ENCODE measurements around the gene MYH11.

The MYH11 gene

DNA sequence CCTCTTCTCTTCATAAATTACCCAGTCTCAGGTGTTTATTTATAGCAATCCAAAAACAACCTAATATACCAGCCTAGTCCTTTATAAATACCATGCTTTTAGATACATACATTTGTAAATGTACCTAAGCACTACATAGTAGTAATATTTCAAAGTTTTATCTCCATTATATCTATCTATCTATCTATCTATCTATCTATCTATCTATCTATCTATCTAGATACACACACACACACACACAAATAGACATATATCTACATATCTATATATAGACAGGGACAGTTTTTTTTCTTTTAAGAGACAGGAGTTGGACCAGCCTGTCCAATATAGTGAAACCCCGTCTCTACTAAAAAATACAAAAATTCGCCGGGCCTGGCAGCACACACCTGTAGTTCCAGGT is 25.7 kb upstream of the MYH11 start:
- Histone ChIP-seq H3K27me3 (no peaks in the 10 kb centered on the region), H3K4me3 (ENCODE audit: low read depth in 1 of 2, low read length in 1 of 2) (no peak overlapping the region), H3K27ac (no peak overlapping the region), H3K36me3 (peaks cover 26% of the 10 kb centered on the region), H3K4me1 (ENCODE audit: control insufficient read depth in 1 of 2, insufficient read depth in 1 of 2, low read depth in 1 of 2, low read length in 1 of 2) (peaks cover 9 to 15% of the 10 kb centered on the region in 2 experiments), H3K9me3 (no peaks in the 10 kb centered on the region)
- no peak for TF ChIP-seq CTCF (IDR thresholded peaks at IDR 0.05)

DNA sequence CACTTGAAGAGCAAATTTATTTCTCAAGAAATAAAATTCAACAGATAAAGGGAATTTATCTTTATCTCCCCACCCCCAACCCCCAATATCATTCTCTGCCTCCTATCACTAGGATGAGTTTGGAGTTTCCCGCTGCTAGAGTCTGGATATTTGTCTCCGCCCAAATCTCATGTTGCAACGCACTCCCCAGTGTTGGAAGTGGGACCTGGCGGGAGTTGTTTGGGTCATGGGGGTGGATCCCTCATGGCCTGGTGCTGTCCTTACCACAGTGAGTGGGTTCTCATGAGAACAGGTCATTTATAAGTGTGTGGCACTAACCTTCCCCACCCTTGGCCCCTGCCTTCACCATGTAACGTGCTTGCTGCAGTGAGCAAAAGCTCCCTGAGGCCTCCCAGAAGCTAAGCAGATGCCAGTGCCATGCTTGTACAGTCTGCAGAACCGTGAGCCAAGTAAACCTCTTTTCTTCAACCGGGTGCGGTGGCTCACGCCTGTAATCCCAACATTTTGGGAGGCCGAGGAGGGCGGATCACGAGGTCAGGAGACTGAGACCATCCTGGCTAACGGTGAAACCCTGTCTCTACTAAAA is 25.1 kb upstream of the MYH11 start:
- no peaks in the 10 kb centered on the region for H3K9me3 ChIP-seq
- peaks cover 6 to 9% of the 10 kb centered on the region in 2 experiments for H3K4me1 ChIP-seq (ENCODE audit: control insufficient read depth in 1 of 2, insufficient read depth in 1 of 2, low read depth in 1 of 2, low read length in 1 of 2)
- no peaks in the 10 kb centered on the region for H3K27me3 ChIP-seq
- H3K36me3 ChIP-seq = peaks cover 32% of the 10 kb centered on the region
- H3K4me3 ChIP-seq (ENCODE audit: low read depth in 1 of 2, low read length in 1 of 2) = no peak overlapping the region
- H3K27ac ChIP-seq = no peak overlapping the region
- no peak for TF ChIP-seq CTCF (IDR thresholded peaks at IDR 0.05)

DNA sequence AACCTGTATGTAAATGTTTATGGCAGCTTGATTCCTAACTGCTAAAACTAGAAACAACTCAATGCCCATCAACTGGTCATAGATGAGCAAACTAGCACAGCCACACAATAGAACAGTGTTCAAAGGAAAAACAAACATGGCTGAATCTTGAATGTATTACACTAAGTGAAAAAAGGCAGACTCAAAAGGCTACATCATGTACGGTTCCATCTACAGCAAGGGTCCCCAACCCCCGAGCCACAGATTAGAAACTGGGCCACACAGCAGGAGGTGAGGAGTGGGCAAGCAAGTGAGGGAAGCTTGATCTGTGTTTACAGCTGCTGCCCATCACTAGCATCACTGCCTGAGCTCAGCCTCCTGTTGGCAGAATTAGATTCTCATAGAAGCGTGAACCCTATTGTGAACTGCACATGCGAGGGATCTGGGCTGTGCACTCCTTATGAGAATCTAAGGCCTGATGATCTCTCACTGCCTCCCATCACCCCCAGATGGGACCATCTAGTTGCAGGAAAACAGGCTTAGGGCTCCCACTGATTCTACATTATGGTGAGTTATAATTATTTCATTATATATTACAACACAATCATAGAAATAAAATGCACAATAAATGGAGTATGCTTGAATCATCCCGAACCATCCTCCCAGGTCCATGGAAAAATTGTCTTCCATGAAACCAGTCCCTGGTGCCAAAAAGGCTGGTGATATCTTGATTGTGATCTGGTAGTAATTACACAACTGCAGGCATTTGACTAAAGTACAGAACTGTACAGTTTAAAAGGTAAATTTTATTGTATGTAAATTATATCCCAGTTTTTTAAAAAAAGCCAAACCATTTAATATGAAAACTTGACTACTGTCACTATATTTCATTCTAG is 23.8 kb upstream of the MYH11 start:
- peaks cover 35% of the 10 kb centered on the region for H3K36me3 ChIP-seq
- H3K4me1 ChIP-seq (ENCODE audit: control insufficient read depth in 1 of 2, insufficient read depth in 1 of 2, low read depth in 1 of 2, low read length in 1 of 2) = peaks cover 6 to 9% of the 10 kb centered on the region in 2 experiments
- no peak overlapping the region for H3K27ac ChIP-seq
- no peaks in the 10 kb centered on the region for H3K9me3 ChIP-seq
- no peak for TF ChIP-seq CTCF (IDR thresholded peaks at IDR 0.05)
- no peak overlapping the region for H3K4me3 ChIP-seq (ENCODE audit: low read depth in 1 of 2, low read length in 1 of 2)
- H3K27me3 ChIP-seq = no peaks in the 10 kb centered on the region

DNA sequence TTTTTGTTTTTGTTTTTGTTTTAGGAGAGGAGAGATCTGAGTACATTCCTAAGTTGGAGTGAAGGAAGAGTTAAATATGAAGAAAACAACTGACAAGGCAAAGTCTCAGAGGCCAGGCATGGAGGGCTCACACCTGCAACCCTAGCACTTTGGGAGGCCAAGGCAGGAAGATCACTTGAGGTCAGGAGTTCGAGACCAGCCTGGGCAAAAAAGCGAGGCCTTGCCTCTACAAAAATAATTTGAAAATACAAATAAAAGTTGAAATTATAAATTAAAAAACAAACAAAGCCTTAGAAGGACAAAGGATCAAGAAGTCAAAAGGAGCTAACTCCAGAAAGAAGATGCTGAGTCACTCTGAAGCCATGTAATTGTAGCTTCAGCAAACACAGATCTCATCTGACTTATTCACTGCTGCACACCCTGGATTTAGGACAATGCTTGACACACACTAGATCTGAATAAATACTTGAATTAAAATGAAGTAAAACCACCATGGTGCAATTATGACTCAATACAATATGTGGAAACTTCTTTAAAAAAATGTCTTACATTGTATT is 22.5 kb upstream of the MYH11 start:
- Histone ChIP-seq H3K27ac (peak overlapping the region; percentile 10), H3K4me3 (ENCODE audit: low read depth in 1 of 2, low read length in 1 of 2) (no peak overlapping the region), H3K36me3 (peaks cover 39% of the 10 kb centered on the region), H3K9me3 (no peaks in the 10 kb centered on the region), H3K4me1 (ENCODE audit: control insufficient read depth in 1 of 2, insufficient read depth in 1 of 2, low read depth in 1 of 2, low read length in 1 of 2) (peaks cover 6 to 9% of the 10 kb centered on the region in 2 experiments), H3K27me3 (no peaks in the 10 kb centered on the region)
- TF ChIP-seq CTCF (IDR thresholded peaks at IDR 0.05) = no peak

- no peak for TF ChIP-seq CTCF (IDR thresholded peaks at IDR 0.05)
- Histone ChIP-seq H3K27ac (no peak overlapping the region), H3K4me1 (ENCODE audit: control insufficient read depth in 1 of 2, insufficient read depth in 1 of 2, low read depth in 1 of 2, low read length in 1 of 2) (peaks cover 6 to 9% of the 10 kb centered on the region in 2 experiments), H3K4me3 (ENCODE audit: low read depth in 1 of 2, low read length in 1 of 2) (no peak overlapping the region), H3K27me3 (no peaks in the 10 kb centered on the region), H3K9me3 (no peaks in the 10 kb centered on the region), H3K36me3 (peaks cover 36% of the 10 kb centered on the region)
These were observed 19.7 kb upstream of the MYH11 start for GRCh38 chr16:15876503-15876902.
